ENCODE measurements around the gene ANKRD30A. TPM values are rescaled to one million over a fixed set of nuclear protein-coding genes. Genes with fewer than 3 reads are reported as not detected.
A peak's percentile ranks its signal among the peaks of the same experiment; 100 is the strongest.
"Not testable (repeated sequence)": the region's sequence is repeated elsewhere in the genome, so short reads cannot be mapped to it uniquely, and the experiment has no call there.

The ANKRD30A gene
- total RNA-seq, 1 experiment from 2014 or later = not detected

- no peak for DNase-seq (ENCODE audit: low read depth)
These were observed 121.2 kb downstream of the ANKRD30A start for GRCh38 chr10:37246637-37247036.

GRCh38 chr10:37255837-37256236 lies 130.4 kb downstream of the ANKRD30A start:
- DNase-seq (ENCODE audit: low read depth) = not testable (repeated sequence)

GRCh38 chr10:37263304-37263703 lies 137.9 kb downstream of the ANKRD30A start:
- no peak for DNase-seq (ENCODE audit: low read depth)

- no peak for DNase-seq (ENCODE audit: low read depth)
These were observed 142.9 kb downstream of the ANKRD30A start for GRCh38 chr10:37268266-37268665.

GRCh38 chr10:37269554-37270256 lies 144.3 kb downstream of the ANKRD30A start:
- no peak for DNase-seq (ENCODE audit: low read depth)

- no peak for DNase-seq (ENCODE audit: low read depth)
These were observed 149.9 kb downstream of the ANKRD30A start for GRCh38 chr10:37275216-37275777.

GRCh38 chr10:37285063-37285462 lies 159.7 kb downstream of the ANKRD30A start:
- DNase-seq (ENCODE audit: low read depth) = no peak

GRCh38 chr10:37289833-37290464 lies 164.6 kb downstream of the ANKRD30A start:
- DNase-seq (ENCODE audit: low read depth) = peak; percentile 61

- DNase-seq (ENCODE audit: low read depth) = no peak
These were observed 175.9 kb downstream of the ANKRD30A start for GRCh38 chr10:37301271-37301670.

GRCh38 chr10:37304036-37304435 lies 178.6 kb downstream of the ANKRD30A start:
- DNase-seq (ENCODE audit: low read depth) = no peak

GRCh38 chr10:37314350-37314749 lies 189.0 kb downstream of the ANKRD30A start:
- DNase-seq (ENCODE audit: low read depth) = no peak

GRCh38 chr10:37314862-37315261 lies 189.5 kb downstream of the ANKRD30A start:
- DNase-seq (ENCODE audit: low read depth) = peak; percentile 21

- no peak for DNase-seq (ENCODE audit: low read depth)
These were observed 219.0 kb downstream of the ANKRD30A start for GRCh38 chr10:37344413-37344812.

GRCh38 chr10:37379991-37380390 lies 254.6 kb downstream of the ANKRD30A start:
- peak; percentile 91 for DNase-seq (ENCODE audit: low read depth)

- DNase-seq (ENCODE audit: low read depth) = no peak
These were observed 255.9 kb downstream of the ANKRD30A start for GRCh38 chr10:37381271-37381670.

- no peak for DNase-seq (ENCODE audit: low read depth)
These were observed 259.5 kb downstream of the ANKRD30A start for GRCh38 chr10:37384923-37385322.

GRCh38 chr10:37390926-37391325 lies 265.5 kb downstream of the ANKRD30A start:
- DNase-seq (ENCODE audit: low read depth) = no peak

- DNase-seq (ENCODE audit: low read depth) = not testable (repeated sequence)
These were observed 275.4 kb downstream of the ANKRD30A start for GRCh38 chr10:37400774-37401173.

- DNase-seq (ENCODE audit: low read depth) = no peak
These were observed 275.8 kb downstream of the ANKRD30A start for GRCh38 chr10:37401225-37401624.

GRCh38 chr10:37403776-37404175 lies 278.4 kb downstream of the ANKRD30A start:
- DNase-seq (ENCODE audit: low read depth) = peak; percentile 70
